NCI-H446 (cell line): Measurements from ENCODE around the gene RASSF4.

Source experiments
- DNase-seq, 2 experiments: peaks; one replicate each; lab custom pipeline; 2025; lab: John Stamatoyannopoulos, UW

The RASSF4 gene

GRCh38 chr10:44962870-44963738 lies 3.5 kb downstream of the RASSF4 start:
- no peak for DNase-seq

GRCh38 chr10:44963772-44964633 lies 4.4 kb downstream of the RASSF4 start:
- DNase-seq: no peak

GRCh38 chr10:44965104-44965503 lies 5.5 kb downstream of the RASSF4 start:
- DNase-seq: no peak

GRCh38 chr10:44965651-44966097 lies 6.1 kb downstream of the RASSF4 start:
- no peak for DNase-seq

GRCh38 chr10:44966129-44966815 lies 6.7 kb downstream of the RASSF4 start:
- no peak for DNase-seq

- DNase-seq: no peak
Observed at GRCh38 chr10:44966816-44967509, 7.4 kb downstream of the RASSF4 start.

- DNase-seq: no peak
Observed at GRCh38 chr10:44967616-44968015, 8.0 kb downstream of the RASSF4 start.

- no peak for DNase-seq
Observed at GRCh38 chr10:44968091-44968490, 8.5 kb downstream of the RASSF4 start.

- no peak for DNase-seq
Observed at GRCh38 chr10:44968500-44969400, 9.1 kb downstream of the RASSF4 start.

GRCh38 chr10:44969854-44970253 lies 10.3 kb downstream of the RASSF4 start:
- no peak for DNase-seq

- DNase-seq: no peak
Observed at GRCh38 chr10:44970812-44971395, 11.3 kb downstream of the RASSF4 start.

GRCh38 chr10:44971434-44971833 lies 11.8 kb downstream of the RASSF4 start:
- no peak for DNase-seq

- DNase-seq: no peak
Observed at GRCh38 chr10:44971935-44972757, 12.5 kb downstream of the RASSF4 start.

GRCh38 chr10:44972874-44973306 lies 13.3 kb downstream of the RASSF4 start:
- no peak for DNase-seq

- no peak for DNase-seq
Observed at GRCh38 chr10:44973323-44974081, 13.9 kb downstream of the RASSF4 start.

GRCh38 chr10:44974082-44974627 lies 14.6 kb downstream of the RASSF4 start:
- no peak for DNase-seq

- DNase-seq: peak in 1 of 2 experiments; percentile 35
Observed at GRCh38 chr10:44974628-44975430, 15.2 kb downstream of the RASSF4 start.
